HepG2 (cell line): ENCODE measurements around the gene MREG. TPM values are rescaled to one million over a fixed set of nuclear protein-coding genes. Genes with fewer than 3 reads are reported as not detected.

Source experiments
- ARID5B ChIP-seq: IDR thresholded peaks from 2 replicates; pipeline ENCODE4 v1.4.0; 2020; ENCODE audit warnings: mild to moderate bottlenecking, missing genetic modification reagents
- FOXP1 ChIP-seq, 2 experiments: fragments of 450-650 bp in 1 of 2; IDR thresholded peaks; 2 replicates each; pipeline ENCODE4 v1.6.1; 2017 to 2018; ENCODE audit warnings: antibody characterized with exemption in 1 of 2
- KMT2A ChIP-seq: sonication (generic); formaldehyde crosslinking; IDR thresholded peaks from 2 replicates; pipeline ENCODE4 v1.4.0; 2020; ENCODE audit warnings: missing genetic modification reagents
- LBX2 ChIP-seq: sonication (generic); formaldehyde crosslinking; IDR thresholded peaks from 2 replicates; pipeline ENCODE4 v1.5.0; 2020; ENCODE audit warnings: missing genetic modification reagents, mild to moderate bottlenecking, borderline replicate concordance
- NPAS2 ChIP-seq: sonication (generic); formaldehyde crosslinking; IDR thresholded peaks from 2 replicates; pipeline ENCODE4 v1.8.0; 2022; ENCODE audit warnings: mild to moderate bottlenecking, missing genetic modification reagents, borderline replicate concordance
- PRDM4 ChIP-seq: sonication (generic); formaldehyde crosslinking; IDR thresholded peaks from 2 replicates; pipeline ENCODE4 v1.9.0; 2021; ENCODE audit warnings: missing genetic modification reagents, borderline replicate concordance
- THRA ChIP-seq: sonication (generic); formaldehyde crosslinking; IDR thresholded peaks from 2 replicates; pipeline ENCODE4 v1.4.0; 2020; ENCODE audit warnings: missing genetic modification reagents, borderline replicate concordance
- UBTF ChIP-seq: sonication (generic); formaldehyde crosslinking; IDR thresholded peaks from 2 replicates; pipeline ENCODE4 v1.4.0; 2020; ENCODE audit warnings: mild to moderate bottlenecking, missing genetic modification reagents
- ZNF18 ChIP-seq: sonication (generic); formaldehyde crosslinking; IDR thresholded peaks from 2 replicates; pipeline ENCODE4 v1.8.0; 2022; ENCODE audit warnings: mild to moderate bottlenecking, missing genetic modification reagents; ENCODE audit not compliant: insufficient replicate concordance
- ZNF276 ChIP-seq: sonication (generic); formaldehyde crosslinking; IDR thresholded peaks from 2 replicates; pipeline ENCODE4 v1.4.0; 2020; ENCODE audit warnings: mild to moderate bottlenecking, low read depth, missing genetic modification reagents
- ZNF468 ChIP-seq: sonication (generic); formaldehyde crosslinking; IDR thresholded peaks from 2 replicates; pipeline ENCODE4 v1.8.0; 2022; ENCODE audit warnings: mild to moderate bottlenecking, moderate library complexity, missing genetic modification reagents
- ZNF709 ChIP-seq: sonication (generic); formaldehyde crosslinking; IDR thresholded peaks from 2 replicates; pipeline ENCODE4 v1.5.0; 2020; ENCODE audit warnings: mild to moderate bottlenecking, missing genetic modification reagents
- ZNF747 ChIP-seq: sonication (generic); formaldehyde crosslinking; IDR thresholded peaks from 2 replicates; pipeline ENCODE4 v1.8.1; 2023; ENCODE audit warnings: missing genetic modification reagents, mild to moderate bottlenecking, borderline replicate concordance
- ZNF839 ChIP-seq: sonication (generic); formaldehyde crosslinking; IDR thresholded peaks from 2 replicates; pipeline ENCODE4 v1.4.0; 2020; ENCODE audit warnings: missing genetic modification reagents, mild to moderate bottlenecking, borderline replicate concordance
- polyA plus RNA-seq, 8 experiments: library from polyadenylated mRNA; depleted of rRNA in 3 of 8; stranded (reverse) in 7 of 8; unstranded in 1 of 8; fragments of >200 nt; fragmentation: Illumina TruSeq in 4 of 8; extraction: Trizol in 4 of 8; gene quantifications; 2 replicates each; pipeline versions ENCODE4 v1.2.1 to v1.2.3, GENCODE V29; 2011 to 2016; ENCODE audit warnings: low read depth in 4 of 8, missing spikeins in 1 of 8, mixed read lengths in 1 of 8; ENCODE audit not compliant: insufficient read depth in 1 of 8
- total RNA-seq, 5 experiments: library from RNA; depleted of rRNA; stranded (reverse); fragments of >200 nt; fragmentation: Illumina TruSeq; extraction: Trizol; gene quantifications; 2 replicates each; pipeline ENCODE4 v1.2.3, GENCODE V29; 2016; ENCODE audit warnings: low read depth in 1 of 5

Gene MREG
- total and polyA plus RNA-seq, 2 of the 13 experiments (the other 11 are each of a cell fraction or from before 2014, with no cell fraction given), result 7.5 to 23.3 TPM

GRCh38 chr2:215982465-215982875, 30.9 kb downstream of the MREG start (continued):
- TF ChIP-seq ZNF18 (CRISPR knock-in tag) (no peak), ZNF709 (CRISPR knock-in tag) (no peak), ZNF468 (CRISPR knock-in tag) (no peak), THRA (CRISPR knock-in tag) (peak; percentile 34; the same call in 1 of the 2 replicates), ZNF839 (no peak), PRDM4 (no peak), KMT2A (CRISPR knock-in tag) (0 out of 2 replicates have a peak, but pooled peaks have one; percentile 38), UBTF (CRISPR knock-in tag) (no peak), ZNF747 (no peak), NPAS2 (CRISPR knock-in tag) (no peak), ZNF276 (CRISPR knock-in tag) (no peak), FOXP1 (IDR thresholded peaks at IDR 0.05) (no peak), FOXP1 (CRISPR knock-in tag; IDR thresholded peaks at IDR 0.05) (peak; percentile 59; the same call in 1 of the 2 replicates), ARID5B (CRISPR knock-in tag) (peak; percentile 87), LBX2 (CRISPR knock-in tag) (no peak)
